Omental fat pad (tissue), 4 donors: ENCODE results near the gene BEAN1. TPM values are rescaled to one million over a fixed set of nuclear protein-coding genes. Genes with fewer than 3 reads are reported as not detected.

Source experiments
- ATAC-seq: fragments of 150-250 bp; one replicate; pipeline ENCODE4 v1.9.1; 2016; ENCODE audit warnings: mild to moderate bottlenecking, moderate library complexity; ENCODE audit not compliant: low FRiP score
- DNase-seq: peaks from one replicate; pipeline ENCODE4 v3.0.0-alpha.2; 2019; ENCODE audit warnings: low spot score
- CTCF ChIP-seq, 3 donors: fragments of 450-650 bp; IDR thresholded peaks; one replicate each; pipeline ENCODE4 v1.5.1; 2016 to 2017; ENCODE audit warnings: antibody characterized with exemption in 3 of 3, mild to moderate bottlenecking in 3 of 3, moderate library complexity in 2 of 3
- total RNA-seq, 4 donors: library from RNA; depleted of rRNA; stranded (reverse); fragments of >200 nt; gene quantifications; one replicate each; pipeline ENCODE4 v1.1.0, GENCODE V29; 2016

The BEAN1 gene
- total RNA-seq, 4 donors from 2014 or later: 0.94 to 2.2 (median 1.3) TPM; not detected in 1

DNA sequence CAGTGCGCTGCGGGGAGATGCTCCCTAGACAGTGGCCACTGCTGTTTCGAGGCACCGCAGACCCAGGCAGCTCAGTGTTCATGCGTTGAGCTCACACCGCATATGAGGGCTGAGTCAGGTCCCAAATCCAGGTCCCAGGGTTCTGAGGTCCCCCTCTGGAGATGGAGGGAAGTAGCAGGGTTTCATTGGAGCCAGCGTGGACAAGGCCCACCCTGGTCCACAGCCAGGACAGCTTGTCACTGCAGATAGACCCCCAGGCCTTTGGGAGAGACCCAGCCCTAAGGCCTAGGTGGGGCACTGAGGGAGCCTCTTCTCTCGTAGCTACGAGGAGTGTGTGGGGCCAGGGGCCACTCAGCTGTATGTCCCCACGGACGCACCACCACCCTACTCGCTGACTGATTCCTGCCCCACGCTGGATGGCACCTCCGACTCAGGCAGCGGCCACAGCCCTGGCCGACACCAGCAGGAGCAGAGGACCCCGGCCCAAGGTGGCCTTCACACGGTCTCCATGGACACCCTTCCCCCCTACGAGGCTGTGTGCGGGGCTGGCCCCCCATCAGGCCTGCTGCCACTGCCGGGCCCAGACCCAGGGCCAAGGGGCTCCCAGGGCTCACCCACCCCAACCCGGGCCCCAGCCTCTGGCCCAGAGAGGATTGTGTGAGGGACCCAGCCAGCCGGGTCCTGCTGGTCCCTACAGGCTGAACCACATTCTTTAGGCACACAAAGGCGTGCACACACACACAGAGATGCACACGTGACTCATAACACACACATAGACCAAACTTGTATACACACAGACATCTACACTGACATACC lies 53.4 kb downstream of the BEAN1 start:
- no peak for DNase-seq

DNA sequence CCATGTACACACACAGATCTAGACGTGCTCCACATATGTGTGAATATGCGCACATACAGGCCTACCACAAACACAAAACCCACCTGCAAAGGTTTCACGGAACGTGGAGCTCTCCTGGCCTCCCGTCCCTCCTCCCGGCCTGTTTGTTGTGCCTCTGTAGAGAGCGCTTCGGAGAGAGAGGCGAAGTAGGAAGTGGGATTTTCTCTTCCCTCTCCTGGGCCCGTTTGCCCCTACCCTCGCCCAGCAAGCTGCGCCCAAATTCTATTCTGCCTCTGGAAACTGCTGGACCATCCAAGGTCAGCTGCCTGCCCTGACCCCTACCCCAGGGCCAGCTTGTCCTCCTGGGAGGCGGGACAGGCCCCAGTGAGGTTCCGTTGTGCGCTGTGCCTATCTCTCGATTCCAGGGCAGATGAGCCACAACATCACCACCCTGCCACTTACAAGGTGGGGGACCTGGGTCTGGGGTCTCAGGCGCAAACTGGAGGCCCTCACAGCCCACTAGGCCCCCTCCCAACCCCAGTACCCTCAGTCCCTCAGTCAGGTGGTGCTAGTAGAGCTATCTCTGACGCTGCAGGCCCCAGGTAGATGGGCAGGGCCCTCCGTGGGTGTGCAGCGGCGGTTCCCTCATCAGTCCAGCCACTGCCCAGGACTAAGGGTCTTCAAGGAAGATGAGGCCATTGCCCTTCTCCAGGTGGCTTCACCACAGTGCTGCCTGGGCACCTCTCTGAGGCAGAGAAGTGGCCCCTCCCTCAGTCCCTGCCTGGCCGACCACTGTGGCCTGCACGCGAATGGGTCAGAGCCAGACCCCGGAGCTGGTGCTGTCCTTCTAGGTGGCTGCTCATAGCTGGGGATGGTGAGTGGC lies 54.2 kb downstream of the BEAN1 start:
- TF ChIP-seq CTCF (IDR thresholded peaks at IDR 0.05): no peak
- DNase-seq (no peak), ATAC-seq (no peak)

More for the DNA sequence above, 53.4 kb downstream of the BEAN1 start:
- TF ChIP-seq CTCF (IDR thresholded peaks at IDR 0.05): no peak
- ATAC-seq: no peak

DNA sequence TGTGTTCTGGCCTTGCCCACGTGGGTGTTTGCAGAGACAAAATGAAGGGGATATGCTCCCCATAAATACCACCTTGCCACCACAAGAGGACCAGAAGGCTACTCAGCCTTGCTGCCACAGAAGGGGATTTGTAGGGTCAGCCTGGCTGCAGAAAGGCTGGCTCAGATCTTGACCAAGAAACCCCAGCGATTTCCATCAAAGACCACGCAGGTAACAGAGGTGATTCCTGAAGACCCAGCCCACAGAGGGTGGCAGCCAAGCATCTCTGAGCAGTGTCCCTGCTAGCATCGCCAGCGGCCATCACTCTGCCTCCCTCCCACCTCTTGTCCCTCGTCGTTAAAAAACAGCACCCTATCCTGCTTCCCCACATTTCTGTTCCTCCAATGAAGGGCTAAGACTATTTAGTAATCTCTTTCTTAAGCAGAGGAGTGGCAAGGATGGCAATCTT lies 54.9 kb downstream of the BEAN1 start:
- no peak for DNase-seq
- no peak for ATAC-seq
- TF ChIP-seq CTCF (IDR thresholded peaks at IDR 0.05): no peak

GRCh38 chr16:66483689-66484452 lies 56.8 kb downstream of the BEAN1 start:
- peak; percentile 46 for DNase-seq
- ATAC-seq: peak; percentile 70
- peak in 2 of 3 donors; percentile 23 to 44 for TF ChIP-seq CTCF (IDR thresholded peaks at IDR 0.05)

DNA sequence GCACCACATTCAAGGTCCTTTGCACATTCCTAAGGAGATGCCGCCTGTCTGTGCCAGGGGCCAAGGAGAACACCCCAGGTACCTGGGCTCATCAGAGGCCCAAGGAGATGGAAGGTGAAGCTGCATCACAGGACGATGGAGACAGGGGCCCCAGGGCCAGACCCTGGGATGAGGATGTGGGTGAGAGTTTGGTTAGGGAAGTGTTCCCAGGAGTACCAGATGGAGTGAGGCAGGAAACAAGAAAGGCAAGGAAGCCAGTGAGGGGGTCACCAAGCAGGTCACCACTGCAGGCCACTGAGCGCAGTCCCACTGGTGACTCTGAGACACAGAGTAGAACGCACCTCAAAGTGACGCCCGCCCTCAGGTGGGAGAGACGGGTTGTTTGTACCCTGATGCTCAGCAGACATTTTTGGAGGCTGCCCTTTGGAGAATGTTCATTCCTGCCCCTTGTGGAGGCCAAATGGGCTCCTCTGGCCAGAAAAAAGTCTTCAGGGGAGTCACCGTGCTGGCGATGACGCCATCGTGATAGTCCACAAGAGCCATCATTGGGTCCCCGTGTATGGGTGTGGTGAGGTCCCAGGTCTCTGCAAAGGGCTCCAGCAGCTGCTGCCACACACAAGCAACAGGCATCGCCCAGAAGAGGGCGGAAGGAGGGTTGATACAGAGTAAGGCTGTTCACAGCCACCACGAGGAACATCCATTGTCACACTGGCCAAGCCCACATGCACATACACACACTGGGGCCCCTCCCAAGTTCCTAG lies 57.5 kb downstream of the BEAN1 start:
- DNase-seq: no peak
- no peak for ATAC-seq
- TF ChIP-seq CTCF (IDR thresholded peaks at IDR 0.05): no peak

DNA sequence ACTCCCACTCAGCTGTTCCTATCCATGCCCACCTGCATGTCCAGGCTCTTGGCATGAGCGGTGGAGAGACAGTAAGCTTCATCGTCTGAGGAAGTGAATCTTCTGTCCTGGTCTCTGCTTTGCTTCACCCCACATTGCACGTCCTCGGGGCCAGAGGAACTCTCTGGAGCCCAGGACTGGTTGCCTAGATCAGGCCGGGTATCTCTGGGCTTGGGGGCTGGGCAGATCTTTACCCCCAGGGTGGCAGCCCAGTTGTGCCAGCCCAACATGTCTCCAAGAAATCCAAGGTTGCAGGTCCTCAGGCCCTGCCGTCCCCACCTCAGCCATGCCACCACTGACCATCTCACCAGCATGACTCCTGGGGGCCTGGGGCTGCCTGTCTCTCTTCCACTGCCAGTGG lies 58.3 kb downstream of the BEAN1 start:
- DNase-seq (no peak), ATAC-seq (no peak)
- no peak for TF ChIP-seq CTCF (IDR thresholded peaks at IDR 0.05)
